NCI-H146 treated with DMSO at 0.1 percent for 48 hours (cell line): Measurements from ENCODE around the gene TYROBP.
"Not testable (repeated sequence)": the region's sequence is repeated elsewhere in the genome, so short reads cannot be mapped to it uniquely, and the experiment has no call there.

Source experiments
- DNase-seq: peaks from one replicate; lab custom pipeline; 2025; ENCODE audit not compliant: unreplicated experiment; lab: John Stamatoyannopoulos, UW

The TYROBP gene

DNA sequence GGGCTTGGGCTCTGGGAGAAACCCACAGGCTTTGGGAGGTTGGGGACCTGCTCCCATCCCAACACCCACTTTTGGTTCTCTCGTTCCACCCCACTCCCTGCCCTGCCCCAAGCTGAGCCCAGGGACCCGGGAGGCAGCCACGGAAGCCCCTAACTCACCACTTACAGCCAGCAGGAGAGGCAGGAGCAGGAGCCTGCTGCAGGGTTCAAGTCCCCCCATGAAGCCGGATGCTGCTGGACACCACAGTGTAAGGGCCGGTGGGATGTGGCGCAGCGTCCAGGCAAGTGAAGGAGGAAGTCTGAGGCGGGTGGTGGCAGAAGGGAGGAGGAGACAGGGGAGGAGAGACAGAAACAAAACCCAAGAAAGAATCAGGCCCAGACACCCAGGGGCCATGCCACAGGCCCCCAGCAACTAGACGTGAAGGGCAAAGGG lies at the start of gene TYROBP:
TYROBP (minus strand) TSS at position 286 of the 432 bp plus-strand sequence; CDS start at position 219, 67 bp downstream.
- DNase-seq: no peak

DNA sequence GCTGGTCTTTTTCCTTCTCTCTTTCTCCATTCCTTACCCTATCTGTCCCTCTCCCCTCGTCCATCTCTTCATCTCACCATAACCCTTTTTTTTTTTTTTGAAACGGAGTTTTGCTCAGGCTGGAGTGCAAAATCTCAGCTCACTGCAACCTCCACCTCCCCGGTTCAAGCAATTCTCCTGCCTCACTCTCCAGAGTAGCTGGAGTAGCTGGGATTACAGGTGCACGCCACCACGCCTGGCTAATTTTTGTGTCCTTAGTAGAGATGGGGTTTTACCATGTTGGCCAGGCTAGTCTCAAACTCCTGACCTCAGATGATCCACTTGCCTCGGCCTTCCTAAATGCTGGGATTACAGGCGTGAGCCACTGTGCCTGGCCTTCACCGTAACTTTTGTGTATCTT lies 49.3 kb upstream of the TYROBP start:
- not testable (repeated sequence) for DNase-seq

DNA sequence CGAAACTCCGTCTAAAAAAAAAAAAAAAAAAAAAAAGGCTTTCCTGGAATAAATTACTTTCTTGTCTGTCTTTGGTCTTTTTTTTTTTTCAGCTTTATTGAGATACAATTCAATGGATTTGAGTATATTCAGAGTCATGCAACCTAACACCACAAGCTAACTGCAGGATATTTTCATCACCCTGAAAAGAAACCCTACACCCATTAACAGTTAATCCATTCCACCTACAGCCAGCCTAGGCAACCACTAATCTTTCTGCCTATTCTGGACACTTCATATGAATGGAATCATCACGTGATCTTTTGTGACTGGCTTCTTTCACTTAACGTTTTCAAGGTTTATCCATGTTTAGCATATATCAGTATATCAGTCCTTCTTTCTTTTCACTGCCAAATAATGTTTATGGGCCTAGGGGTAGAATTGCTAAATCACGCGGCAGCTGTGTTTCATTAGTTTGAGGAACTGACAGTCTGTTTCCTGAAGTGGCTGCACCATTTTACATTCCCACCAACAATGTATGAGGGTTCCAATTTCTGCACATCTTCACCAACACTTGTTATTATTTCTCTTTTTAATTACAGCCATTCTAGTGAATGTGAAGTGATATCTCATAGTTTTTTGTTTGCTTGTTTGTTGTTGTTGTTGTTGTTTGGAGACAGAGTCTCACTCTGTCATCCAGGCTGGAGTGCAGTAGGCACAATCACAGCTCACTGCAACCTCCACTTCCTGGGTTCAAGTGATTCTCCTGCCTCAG lies 48.0 kb upstream of the TYROBP start:
- no peak for DNase-seq

DNA sequence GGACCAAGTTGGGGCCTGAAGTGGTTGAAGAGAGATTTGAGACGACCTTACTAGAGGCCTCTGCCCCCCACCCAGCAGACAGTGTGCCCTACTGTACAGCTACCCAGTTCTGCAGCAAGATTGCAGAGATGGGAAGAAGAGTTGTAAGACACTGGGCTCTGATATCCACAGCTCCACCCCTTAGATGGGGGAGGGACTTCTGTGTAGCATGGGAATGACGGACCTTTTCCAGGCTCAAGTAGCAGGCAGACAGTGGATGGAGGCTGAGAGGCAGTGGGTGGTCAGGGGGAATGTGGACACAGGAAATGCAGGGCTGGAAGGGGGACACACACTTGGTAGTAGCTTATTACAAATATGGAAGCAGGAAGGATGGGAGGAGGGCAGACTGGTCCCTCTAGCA lies 41.0 kb upstream of the TYROBP start:
- DNase-seq: no peak

DNA sequence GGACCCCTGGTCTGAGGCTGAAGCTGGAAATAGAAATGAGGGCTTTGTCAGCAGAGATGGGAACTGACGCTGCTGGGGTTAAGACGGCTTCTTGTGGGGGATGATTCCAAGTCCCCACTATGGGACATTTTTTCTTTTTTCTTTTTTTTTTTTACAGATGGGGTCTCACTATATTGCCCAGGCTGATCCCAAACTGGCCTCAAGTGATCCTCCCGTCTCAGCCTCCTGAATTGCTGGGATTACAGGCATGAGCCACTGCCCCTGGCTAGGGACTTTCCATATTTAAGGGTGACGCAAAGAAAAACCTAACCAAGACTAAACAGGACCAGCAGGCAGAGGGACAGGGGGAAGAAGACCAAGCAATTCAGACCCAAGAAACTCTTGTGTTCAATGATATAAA lies 38.1 kb upstream of the TYROBP start:
- DNase-seq: no peak

DNA sequence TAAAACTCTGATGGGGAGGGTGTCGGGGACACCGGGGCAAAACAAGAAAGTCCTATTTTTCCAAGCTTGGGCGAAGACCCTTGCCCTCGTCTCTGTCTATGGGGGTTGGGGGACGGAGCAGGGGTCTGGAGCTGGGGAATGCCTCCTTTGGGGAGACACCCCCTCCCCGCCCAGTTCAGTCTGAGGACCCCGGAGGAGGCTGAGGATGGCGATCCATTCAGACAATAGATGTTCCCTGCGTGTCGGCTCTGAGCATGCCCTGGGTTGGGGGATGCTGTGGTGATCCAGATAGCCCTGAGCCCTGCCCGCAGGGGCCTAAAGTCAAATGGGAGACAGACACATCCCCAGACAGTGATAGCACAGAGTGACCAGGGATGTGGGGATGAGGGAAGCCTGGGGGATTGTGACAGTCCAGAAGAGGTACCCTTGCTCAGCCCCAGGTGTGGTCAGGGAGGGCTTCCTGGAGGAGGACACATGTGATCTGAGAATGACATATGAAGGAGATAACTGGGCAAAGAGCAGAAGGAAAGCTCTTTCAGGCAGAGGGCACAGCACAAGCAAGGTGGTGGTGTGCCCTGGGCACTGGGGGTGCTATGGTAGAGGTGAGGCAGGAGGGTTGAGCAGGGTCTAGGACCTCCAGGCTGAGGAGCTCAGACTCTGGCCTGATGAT lies 37.2 kb upstream of the TYROBP start:
- no peak for DNase-seq

DNA sequence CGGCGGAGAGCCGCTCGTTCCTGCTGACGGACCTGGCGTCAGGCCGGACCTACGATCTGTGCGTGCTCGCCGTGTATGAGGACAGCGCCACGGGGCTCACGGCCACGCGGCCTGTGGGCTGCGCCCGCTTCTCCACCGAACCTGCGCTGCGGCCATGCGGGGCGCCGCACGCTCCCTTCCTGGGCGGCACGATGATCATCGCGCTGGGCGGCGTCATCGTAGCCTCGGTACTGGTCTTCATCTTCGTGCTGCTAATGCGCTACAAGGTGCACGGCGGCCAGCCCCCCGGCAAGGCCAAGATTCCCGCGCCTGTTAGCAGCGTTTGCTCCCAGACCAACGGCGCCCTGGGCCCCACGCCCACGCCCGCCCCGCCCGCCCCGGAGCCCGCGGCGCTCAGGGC lies 36.5 kb upstream of the TYROBP start:
- DNase-seq: no peak

DNA sequence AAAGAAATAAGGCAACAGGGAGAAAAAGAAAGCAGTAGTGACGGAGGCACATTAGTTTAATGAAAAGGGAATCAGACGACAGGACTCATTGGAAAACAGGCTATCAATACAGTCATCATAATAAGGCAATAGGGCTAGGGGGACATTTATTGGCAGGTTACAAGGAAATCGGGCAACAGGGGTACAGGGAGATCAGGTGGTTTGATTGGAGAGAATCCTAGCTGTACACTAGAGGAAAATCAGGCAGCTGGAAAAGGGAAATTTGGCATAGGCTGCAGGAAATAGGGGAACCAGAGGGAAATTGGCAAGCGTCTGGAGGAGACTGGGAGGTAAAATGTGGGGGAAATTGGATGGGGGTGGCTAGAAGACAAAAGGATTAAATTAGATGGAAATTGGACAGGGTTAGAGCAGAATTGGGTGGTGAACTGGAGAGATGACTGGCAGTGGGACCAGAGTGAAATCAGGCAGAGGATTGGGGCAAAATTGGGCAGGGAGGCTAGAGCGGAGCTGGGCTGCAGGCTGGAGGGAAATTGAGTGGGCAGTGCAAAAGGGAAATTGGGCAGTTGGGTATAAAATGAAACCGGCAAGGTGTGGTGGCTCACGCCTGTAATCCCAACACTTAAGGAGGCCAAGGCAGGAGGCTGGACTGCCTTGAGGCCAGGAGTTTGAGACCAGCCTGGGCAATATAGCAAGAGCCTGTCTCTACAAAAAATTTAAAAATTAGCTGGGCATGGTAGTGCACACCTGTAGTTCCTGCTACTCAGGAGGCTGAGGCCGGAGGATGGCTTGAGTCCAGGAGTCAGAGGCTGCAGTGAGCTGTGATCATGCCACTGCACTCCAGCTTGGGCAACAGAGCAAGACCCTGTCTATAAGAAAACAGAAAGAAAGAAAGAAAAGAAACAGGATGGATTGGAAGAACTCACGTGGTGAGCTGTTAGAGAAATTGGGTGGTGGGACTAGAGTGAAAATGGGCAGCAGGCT lies 35.5 kb upstream of the TYROBP start:
- DNase-seq: no peak

DNA sequence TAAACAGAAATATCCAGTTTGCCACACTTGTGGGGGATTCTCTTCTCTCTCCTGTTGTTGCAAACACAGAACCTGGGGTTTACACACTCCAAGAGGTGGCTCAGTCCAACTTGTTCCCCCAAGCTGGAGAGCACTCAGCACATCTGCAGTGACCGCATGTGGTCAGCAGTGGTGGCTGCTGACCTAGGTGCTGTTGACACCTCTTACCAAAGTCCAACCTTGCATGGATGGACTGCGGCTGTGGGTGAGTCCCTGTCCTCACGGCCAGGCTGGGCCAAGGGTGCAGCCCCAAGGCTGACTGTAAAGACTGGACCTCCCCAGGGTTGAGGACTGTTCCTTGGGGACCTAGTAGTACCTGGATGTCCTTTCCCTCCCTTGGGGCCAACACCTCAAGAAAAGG lies 34.1 kb upstream of the TYROBP start:
- no peak for DNase-seq

DNA sequence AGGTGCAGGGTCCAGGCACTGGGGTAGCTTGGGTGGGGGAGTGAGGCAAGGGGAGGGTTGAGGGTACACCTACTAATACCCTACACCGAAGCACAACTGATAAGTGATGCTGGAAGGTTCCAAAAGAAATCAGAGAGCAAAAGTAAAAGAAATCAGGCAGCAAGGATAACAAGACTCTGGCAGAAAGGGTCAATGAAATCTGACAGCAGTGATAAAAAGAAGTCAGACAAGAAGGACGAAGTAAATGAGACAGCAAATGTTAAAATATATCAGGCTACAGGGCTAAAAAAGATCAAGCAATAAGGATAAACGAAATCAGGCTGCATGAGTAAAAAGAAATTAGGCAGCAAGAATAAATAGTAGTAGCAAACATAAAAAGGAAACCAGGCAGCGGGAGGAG lies 32.7 kb upstream of the TYROBP start:
- DNase-seq: no peak

DNA sequence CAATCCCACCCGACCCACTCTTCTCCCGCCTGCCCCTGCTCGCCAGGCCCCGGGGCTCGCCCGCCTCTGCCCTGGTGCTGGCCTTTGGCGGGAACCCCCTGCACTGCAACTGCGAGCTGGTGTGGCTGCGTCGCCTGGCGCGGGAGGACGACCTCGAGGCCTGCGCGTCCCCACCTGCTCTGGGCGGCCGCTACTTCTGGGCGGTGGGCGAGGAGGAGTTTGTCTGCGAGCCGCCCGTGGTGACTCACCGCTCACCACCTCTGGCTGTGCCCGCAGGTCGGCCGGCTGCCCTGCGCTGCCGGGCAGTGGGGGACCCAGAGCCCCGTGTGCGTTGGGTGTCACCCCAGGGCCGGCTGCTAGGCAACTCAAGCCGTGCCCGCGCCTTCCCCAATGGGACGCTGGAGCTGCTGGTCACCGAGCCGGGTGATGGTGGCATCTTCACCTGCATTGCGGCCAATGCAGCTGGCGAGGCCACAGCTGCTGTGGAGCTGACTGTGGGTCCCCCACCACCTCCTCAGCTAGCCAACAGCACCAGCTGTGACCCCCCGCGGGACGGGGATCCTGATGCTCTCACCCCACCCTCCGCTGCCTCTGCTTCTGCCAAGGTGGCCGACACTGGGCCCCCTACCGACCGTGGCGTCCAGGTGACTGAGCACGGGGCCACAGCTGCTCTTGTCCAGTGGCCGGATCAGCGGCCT lies 32.1 kb upstream of the TYROBP start:
- no peak for DNase-seq

DNA sequence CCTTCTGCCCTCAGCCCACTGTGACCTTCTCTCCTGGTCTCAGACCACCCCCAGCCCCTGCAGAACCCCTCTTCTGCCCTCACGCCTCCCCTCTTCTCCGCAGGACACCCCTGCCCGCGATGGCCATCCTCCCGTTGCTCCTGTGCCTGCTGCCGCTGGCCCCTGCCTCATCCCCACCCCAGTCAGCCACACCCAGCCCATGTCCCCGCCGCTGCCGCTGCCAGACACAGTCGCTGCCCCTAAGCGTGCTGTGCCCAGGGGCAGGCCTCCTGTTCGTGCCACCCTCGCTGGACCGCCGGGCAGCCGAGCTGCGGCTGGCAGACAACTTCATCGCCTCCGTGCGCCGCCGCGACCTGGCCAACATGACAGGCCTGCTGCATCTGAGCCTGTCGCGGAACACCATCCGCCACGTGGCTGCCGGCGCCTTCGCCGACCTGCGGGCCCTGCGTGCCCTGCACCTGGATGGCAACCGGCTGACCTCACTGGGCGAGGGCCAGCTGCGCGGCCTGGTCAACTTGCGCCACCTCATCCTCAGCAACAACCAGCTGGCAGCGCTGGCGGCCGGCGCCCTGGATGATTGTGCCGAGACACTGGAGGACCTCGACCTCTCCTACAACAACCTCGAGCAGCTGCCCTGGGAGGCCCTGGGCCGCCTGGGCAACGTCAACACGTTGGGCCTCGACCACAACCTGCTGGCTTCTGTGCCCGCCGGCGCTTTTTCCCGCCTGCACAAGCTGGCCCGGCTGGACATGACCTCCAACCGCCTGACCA lies 31.4 kb upstream of the TYROBP start:
- no peak for DNase-seq

DNA sequence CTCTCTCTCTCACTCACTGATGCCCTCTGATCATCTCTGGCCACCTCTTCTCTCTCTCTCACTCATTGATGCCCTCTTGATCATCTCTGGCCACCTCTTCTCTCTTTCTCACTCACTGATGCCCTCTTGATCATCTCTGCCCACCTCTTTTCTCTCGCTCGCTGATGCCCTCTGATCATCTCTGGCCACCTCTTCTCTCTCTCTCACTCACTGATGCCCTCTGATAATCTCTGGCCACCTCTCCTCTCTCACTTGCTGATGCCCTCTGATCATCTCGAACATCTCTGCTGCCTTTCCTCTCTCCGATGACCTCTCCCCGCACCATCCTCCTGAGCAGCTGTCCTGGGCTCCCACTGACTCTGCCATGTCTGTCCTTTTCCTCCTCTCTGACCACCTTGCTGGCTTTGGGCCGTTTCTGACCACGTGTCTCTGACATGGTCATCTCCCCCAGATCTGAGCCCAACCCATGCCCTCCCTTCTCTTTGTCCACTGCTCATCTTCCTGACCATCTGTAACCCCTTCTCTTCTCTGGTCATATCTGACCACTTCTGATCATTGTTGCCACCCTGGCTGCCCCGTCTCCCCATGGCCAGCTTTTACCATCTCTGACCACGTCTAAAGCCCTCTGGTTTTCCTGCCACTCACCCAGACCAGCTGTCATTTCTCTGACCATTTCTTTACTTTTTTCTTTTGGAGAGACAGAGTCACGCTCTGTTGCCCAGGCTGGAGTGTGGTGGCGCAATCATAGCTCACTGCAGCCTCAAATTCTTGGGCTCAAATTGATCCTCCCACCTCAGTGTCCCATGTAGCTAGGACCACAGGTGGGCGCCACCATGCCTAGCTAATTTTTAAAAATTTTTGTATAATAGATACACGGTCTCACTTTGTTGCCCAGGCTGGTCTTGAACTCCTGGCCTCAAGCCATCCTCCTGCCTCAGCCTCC lies 30.5 kb upstream of the TYROBP start:
- no peak for DNase-seq

DNA sequence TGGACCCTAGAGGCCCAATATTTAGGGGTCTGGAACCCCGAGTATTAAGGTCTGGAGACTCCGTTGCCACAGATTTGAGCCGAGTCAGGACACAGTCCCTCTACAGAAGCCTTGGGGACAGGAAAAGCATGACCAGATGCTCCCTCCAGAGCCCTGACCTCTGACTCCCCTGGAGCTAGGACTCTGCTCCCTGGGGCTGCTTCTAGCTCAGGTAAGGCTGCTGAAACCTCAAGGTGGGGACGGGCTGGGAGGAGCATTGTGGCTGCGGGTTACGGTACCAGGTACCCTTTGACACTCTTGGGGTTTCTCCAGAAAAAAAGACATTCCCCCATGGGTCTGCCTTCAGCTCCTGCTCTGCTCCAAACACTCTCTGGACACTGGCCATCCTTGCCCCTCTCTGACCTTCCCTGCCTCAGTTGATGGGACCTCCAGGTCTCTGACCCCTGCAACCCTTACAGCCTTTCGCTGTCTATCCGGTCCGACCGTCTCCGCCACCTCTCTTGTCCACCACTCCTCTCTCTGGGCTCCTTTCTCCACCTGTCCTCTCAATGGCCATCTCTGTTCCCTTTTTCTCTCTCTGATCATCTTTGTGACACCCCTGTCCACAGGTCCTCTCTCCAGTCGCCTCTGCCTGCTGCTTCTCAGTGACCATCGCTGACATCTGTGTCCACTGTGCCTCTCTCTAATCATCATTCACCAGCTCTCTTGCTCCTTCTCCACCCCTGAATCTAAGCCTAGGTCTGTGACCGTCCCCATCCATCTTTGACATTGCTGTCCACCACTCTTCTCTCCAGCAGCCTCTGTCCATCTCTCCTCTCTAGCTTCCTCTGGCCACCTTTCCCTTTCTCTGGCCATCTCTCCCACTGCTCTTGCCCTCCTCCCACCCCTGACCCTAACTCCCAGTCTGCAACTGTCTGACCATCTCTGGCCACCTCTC lies 29.5 kb upstream of the TYROBP start:
- DNase-seq: no peak

DNA sequence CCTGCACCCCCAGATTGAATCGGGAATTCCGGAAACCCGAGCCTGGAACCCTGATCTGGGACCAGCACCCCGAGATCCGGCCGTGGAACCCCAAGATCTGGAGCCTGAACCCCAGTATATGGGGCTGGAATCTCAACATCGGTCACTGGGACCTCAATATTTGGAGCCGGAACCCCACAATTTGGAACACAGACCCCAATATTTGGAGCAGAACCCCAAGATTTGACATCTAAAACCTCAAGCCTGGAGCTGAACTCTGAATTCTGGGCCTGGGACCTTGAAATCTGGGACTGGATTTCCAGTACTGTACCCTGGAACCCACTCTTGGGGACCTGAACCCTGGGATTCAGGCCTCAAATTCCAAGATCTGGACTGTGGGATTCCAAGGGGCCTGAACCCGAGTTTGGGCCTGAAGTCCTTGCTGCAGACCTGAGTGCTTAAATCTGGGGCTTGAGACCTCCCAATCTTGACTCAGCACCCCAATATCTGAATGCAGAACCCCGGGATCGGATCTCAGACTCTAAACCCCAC lies 28.7 kb upstream of the TYROBP start:
- DNase-seq: no peak

DNA sequence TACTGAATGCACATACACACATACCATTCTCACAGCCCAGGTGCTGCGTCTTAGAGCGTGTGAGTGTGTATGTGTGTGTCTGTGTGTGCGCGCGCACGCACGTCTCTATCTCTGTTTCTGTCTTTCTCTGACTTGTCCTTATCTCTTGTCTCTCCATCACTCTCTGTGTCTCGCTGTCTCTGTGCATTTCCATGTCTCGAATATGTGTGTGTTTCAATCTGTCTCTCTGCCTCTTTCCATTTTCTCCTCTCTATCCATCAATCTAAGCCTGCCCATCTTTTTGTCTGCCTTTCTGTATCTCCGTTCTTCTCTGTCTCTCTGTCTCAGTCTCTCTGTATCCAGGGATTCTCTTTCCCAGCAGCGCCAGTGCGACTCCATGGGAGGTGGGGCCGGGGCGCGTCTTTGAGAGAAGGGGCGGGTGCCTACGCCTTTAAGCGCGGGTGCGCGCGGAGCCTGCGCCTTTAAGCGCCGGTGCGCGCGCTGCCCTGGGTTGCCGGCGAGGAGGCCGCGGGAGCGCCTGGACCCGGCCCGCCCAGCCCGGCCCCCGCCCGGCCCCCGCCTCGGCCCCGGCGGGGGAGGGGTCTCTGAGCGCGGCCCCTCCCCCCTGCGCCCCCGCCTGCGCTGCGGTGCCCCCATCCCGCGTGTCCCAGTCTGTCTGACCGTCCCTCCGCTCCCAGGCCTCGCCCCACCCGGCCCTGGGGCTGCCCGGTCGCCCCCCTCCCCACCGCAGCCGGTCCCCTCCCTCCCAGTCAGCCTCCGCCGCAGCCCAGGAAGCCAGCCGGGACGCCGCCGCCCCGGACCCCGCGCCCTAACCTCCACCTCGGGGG lies 28.0 kb upstream of the TYROBP start, which contains the start of gene LRFN3:
LRFN3 (plus strand) TSS at position 464 of the 827 bp plus-strand sequence. CDS start 3,052 bp downstream, outside the sequence.
- peak; percentile 58 for DNase-seq
